GM10248 (cell line): ENCODE measurements around the gene CALN1.

Experiments used
- CTCF ChIA-PET: fragments of 300-600 bp; sonication (Branson Sonifier 250); formaldehyde crosslinking; extraction: SDS; loops from one replicate; lab custom pipeline; 2021; ENCODE audit warnings: antibody characterized with exemption; lab: Yijun Ruan, JAX
- POLR2A ChIA-PET: fragments of 350-650 bp; sonication (Branson Sonifier 250); formaldehyde crosslinking; extraction: SDS; loops from one replicate; lab custom pipeline; 2020; ENCODE audit warnings: antibody characterized with exemption; lab: Yijun Ruan, JAX
- DNase-seq: peaks from one replicate; pipeline ENCODE4 v3.0.0; 2012; ENCODE audit errors: extremely low spot score
- CTCF ChIP-seq: IDR thresholded peaks from 2 replicates; pipeline ENCODE4 v1.5.1; 2012; ENCODE audit warnings: mild to moderate bottlenecking, low read depth; ENCODE audit errors: extremely low read depth, missing control alignments, control extremely low read depth

Gene CALN1

DNA sequence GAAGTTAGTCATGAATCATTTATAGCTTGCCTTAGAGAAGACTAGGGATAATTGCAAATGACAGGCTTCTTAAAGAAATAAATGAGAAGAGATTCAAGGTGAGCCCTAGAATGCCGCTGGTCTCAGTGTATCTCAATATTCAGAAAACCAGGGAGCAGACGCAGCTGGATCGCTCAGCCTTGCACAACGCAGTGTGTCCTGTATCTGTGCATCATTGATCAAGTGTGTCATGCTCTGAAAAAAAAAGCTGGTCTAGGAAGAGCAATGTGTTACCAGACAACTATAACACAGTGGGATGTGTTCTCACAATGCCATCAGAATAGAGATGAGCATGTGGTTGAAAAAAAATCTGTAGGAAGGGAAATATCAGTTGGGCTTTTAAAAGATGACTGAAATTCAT, 230.1 kb downstream of the CALN1 start:
- no peak for DNase-seq
- TF ChIP-seq CTCF = no peak
- CTCF ChIA-PET = no interaction called here
- POLR2A ChIA-PET = no interaction called here

- ChIA-PET POLR2A (no interaction called here), CTCF (interaction anchor here (1.1 kb wide), 1 partner anchor 15 kb away, joined by 3 read pairs; no protein-coding TSS in a partner anchor)
- TF ChIP-seq CTCF = no peak
- DNase-seq = no peak
Measured at GRCh38 chr7:72176875-72177274, 235.3 kb downstream of the CALN1 start.

DNA sequence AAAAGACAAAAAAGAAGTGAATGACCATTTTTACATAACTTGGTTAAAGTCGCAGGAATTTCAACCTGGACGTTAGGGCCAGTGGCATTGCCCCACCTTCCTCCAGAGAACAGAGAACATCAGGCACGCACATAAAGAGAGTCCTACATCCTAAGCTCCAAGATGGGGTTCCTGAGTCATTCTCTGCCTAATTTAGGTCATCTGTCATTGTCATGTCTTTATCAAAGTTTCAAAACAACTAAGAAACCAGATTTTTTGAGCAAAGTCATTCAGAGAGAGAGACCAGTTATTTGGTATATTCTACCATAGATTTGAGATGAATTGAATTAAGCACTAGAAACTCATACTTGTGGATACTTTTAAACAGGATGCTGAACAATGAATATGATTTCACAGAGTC, 241.7 kb downstream of the CALN1 start:
- ChIA-PET CTCF (no interaction called here), POLR2A (no interaction called here)
- DNase-seq = no peak
- TF ChIP-seq CTCF = no peak

DNA sequence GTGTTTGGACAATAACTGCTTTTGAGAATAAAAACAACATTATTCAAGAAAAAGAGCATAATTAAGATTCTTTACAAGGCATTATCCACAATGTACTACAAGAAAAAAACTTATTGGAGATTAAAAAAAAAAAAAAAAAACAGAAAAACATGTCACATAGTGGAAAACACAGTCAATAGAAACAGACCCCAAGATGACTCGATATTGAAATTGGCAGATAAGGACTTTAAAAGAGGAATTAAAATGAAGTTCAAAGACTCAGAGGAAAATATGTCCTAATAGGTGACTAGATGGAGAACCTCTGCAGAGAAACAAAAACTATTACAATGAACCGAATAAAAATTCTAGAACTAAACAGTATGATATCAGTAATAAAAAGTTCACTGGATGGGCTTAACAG, 248.9 kb downstream of the CALN1 start:
- ChIA-PET CTCF (no interaction called here), POLR2A (no interaction called here)
- no peak for TF ChIP-seq CTCF
- DNase-seq = no peak

- no peak for TF ChIP-seq CTCF
- ChIA-PET POLR2A (no interaction called here), CTCF (interaction anchor here (1.3 kb wide), 1 partner anchor 16 kb away, joined by 3 read pairs; no protein-coding TSS in a partner anchor)
- no peak for DNase-seq
Measured at GRCh38 chr7:72161534-72161933, 250.6 kb downstream of the CALN1 start.

GRCh38 chr7:72159911-72160310, 252.2 kb downstream of the CALN1 start:
- ChIA-PET CTCF (no interaction called here), POLR2A (no interaction called here)
- TF ChIP-seq CTCF = no peak
- no peak for DNase-seq

DNA sequence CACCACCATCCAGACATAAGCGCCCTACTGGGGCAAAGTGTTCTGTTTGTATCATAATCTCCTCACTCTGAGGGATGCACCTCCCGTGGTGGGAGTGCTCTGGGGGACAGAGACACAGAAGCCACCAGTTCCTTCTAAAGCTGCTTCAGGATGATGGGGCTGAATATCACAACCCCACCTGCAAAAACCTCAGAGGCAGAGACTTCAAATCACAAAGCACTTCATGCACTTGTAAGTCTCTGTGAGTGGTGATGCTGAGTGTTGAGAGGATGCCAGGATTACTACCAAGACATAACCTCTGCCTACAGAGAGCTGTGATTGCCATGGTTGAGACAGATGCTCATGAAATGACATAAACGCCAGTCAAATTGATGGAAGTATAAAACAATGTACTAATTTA, 255.5 kb downstream of the CALN1 start:
- TF ChIP-seq CTCF = no peak
- CTCF ChIA-PET = interaction anchor here (1.0 kb wide), 1 partner anchor 12 kb away, joined by 3 read pairs; no protein-coding TSS in a partner anchor
- DNase-seq = no peak
- POLR2A ChIA-PET = no interaction called here
